ENCODE results near the gene CDC73.
A peak's percentile ranks its signal among the peaks of the same experiment; 100 is the strongest.

Gene CDC73

DNA sequence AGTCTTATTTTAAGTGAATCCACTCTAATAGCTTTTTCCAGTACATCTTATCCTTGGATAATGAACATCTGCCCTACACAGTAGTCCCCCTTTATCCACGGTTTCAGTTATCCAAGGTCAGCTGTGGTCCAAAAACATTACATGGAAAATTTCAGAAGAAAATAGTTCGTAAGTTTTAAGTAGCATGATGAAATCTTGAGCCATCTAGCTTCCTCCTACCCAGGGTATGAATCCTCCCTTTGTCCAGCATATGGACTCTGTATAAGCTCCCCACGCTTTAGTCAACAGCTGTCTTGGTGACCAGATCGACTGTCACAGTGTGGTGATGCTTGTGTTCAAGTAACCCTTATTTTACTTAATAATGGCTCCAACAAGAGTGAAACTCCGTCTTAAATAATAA lies 19.2 kb upstream of the CDC73 start:
- FAIRE-seq = no peak
- no peak for TF ChIP-seq SPI1 (IDR thresholded peaks at IDR 0.05; ENCODE audit: low read depth, low read length)
- TF ChIP-seq PAX5 (IDR thresholded peaks at IDR 0.05; ENCODE audit: insufficient read depth, low read length, severe bottlenecking) = no peak
- TF ChIP-seq TAF1 (IDR thresholded peaks at IDR 0.05; ENCODE audit: low read depth, low read length) = no peak
- no peak for TF ChIP-seq POU2F2 (IDR thresholded peaks at IDR 0.05; ENCODE audit: low read depth, low read length)
- no peak for TF ChIP-seq POLR2A (IDR thresholded peaks at IDR 0.05; ENCODE audit: low read depth, low read length)
- no peak for TF ChIP-seq POLR2AphosphoS5 (IDR thresholded peaks at IDR 0.05; ENCODE audit: low read depth, low read length)
- DNase-seq (ENCODE audit: insufficient read length, low spot score) = no peak

DNA sequence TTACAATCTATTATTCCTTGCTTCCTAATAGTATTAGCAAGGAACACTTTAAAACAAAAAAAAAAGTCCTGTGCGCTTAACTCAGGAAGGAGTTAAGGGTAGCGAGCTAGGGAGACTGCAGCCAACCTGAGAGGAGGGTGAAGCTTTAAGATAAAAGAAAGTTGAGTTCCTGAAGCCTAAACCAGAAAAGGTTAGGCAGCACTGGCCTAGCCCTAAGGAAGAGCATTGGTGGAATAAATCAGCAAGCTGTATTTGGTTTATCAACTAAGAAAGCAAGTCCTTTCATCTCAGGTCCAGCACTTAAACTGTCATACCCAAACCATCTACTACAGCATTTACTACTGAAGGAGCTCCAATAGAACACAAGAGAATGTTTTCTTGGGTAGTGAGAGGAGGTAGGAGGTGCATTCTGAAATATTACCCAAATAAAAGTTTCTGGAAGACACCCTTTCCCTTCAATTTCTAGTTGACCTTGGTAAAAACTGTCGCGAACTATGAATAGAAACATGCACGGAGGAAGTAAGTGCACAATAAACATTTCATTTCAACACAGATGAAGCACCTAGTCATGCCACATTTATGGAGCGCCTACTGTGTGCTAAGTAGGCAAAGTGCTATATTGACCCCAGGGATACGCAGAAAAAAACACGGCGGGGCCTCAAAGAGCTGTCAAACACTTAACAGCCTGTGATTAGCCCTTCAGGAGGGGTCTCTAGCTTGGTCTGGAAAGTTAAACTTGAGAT lies 17.9 kb upstream of the CDC73 start:
- DNase-seq (ENCODE audit: insufficient read length, low spot score) = no peak
- TF ChIP-seq TAF1 (IDR thresholded peaks at IDR 0.05; ENCODE audit: low read depth, low read length) = no peak
- TF ChIP-seq SPI1 (IDR thresholded peaks at IDR 0.05; ENCODE audit: low read depth, low read length) = no peak
- TF ChIP-seq POU2F2 (IDR thresholded peaks at IDR 0.05; ENCODE audit: low read depth, low read length) = no peak
- no peak for TF ChIP-seq PAX5 (IDR thresholded peaks at IDR 0.05; ENCODE audit: insufficient read depth, low read length, severe bottlenecking)
- TF ChIP-seq POLR2A (IDR thresholded peaks at IDR 0.05; ENCODE audit: low read depth, low read length) = no peak
- no peak for TF ChIP-seq POLR2AphosphoS5 (IDR thresholded peaks at IDR 0.05; ENCODE audit: low read depth, low read length)
- no peak for FAIRE-seq

DNA sequence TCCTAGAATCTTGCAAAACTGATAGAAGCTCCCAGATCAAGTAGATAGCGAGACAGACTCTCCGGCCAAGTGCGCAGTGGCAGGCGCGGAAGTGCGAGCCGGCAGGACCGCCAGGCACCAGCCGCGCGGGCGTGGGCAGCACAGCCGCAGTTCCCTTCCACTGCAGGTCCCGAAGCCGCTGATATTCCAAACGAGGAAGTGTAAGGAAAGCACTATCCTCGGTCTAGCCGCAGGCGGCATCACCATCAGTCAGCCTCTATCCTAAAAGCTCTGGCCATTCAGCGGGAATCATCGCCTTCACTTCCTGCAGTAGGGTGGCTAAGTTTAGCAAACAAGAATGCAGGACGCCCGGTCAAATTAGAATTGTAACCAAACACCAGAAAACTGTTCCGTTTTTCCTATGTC lies 17.3 kb upstream of the CDC73 start:
- FAIRE-seq = peak; percentile 62
- TF ChIP-seq TAF1 (IDR thresholded peaks at IDR 0.05; ENCODE audit: low read depth, low read length) (no peak), PAX5 (IDR thresholded peaks at IDR 0.05; ENCODE audit: insufficient read depth, low read length, severe bottlenecking) (no peak), POU2F2 (IDR thresholded peaks at IDR 0.05; ENCODE audit: low read depth, low read length) (no peak), POLR2A (IDR thresholded peaks at IDR 0.05; ENCODE audit: low read depth, low read length) (no peak), SPI1 (IDR thresholded peaks at IDR 0.05; ENCODE audit: low read depth, low read length) (peak; percentile 45; the same call in 1 of the 2 replicates)
- DNase-seq (ENCODE audit: insufficient read length, low spot score) = peak; percentile 18

DNA sequence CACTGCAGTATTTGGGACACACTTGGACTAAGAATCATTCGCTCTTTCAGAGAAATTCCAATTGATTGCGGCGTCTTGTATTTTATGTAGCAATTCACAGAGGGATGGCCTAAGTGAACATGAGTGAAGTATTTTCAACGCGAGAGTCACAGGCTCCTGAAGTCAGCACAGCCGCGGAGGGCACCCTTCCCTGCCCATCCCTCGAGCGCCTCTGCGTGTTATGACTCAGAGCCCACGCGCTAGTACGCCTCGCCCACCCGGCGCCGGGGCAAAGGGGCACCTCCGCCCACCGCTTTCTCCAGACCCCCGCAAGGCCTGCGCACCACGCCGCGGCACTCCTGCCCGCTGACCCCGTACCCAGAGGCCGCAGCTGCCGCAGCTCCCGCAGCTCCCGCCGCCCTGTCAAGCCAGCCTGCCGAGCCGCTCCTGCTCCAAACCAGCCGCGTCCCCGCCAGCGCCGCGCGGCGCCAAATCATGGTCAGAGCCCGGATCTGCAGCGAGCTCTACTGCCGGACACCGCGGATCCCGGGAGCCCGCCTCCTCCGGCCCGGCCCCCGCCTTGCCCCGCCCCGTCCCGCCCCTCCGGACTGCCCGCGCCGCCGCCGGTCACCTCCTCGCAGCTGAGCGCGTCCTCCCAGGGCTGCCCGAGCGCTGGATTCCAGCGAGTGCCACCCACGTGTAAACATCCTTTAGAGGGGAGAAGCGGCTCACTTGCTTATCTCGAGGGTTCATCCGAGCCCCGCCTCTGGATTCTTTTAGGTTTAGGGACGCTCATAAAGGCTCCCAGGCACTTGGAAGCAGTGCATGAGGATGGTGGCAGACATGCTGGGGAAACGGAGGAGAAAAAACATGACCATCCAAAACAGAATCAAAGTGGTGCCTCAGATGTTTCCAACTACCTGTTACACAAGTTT lies 16.7 kb upstream of the CDC73 start, which contains the start of gene GLRX2:
Gene GLRX2 (minus strand): TSS at position 508 of the 914 bp plus-strand sequence. CDS start 32 bp downstream, at position 476.
- TF ChIP-seq PAX5 (IDR thresholded peaks at IDR 0.05; ENCODE audit: insufficient read depth, low read length, severe bottlenecking) (no peak), TAF1 (IDR thresholded peaks at IDR 0.05; ENCODE audit: low read depth, low read length) (0 out of 2 replicates have a peak, but pooled peaks have one; percentile 42), SPI1 (IDR thresholded peaks at IDR 0.05; ENCODE audit: low read depth, low read length) (no peak), POU2F2 (IDR thresholded peaks at IDR 0.05; ENCODE audit: low read depth, low read length) (no peak), POLR2A (IDR thresholded peaks at IDR 0.05; ENCODE audit: low read depth, low read length) (peak; percentile 64; the same call in 1 of the 2 replicates), POLR2AphosphoS5 (IDR thresholded peaks at IDR 0.05; ENCODE audit: low read depth, low read length) (peak; percentile 59; the same call in 1 of the 2 replicates)
- FAIRE-seq = peak; percentile 83
- DNase-seq (ENCODE audit: insufficient read length, low spot score) = peak; percentile 79

DNA sequence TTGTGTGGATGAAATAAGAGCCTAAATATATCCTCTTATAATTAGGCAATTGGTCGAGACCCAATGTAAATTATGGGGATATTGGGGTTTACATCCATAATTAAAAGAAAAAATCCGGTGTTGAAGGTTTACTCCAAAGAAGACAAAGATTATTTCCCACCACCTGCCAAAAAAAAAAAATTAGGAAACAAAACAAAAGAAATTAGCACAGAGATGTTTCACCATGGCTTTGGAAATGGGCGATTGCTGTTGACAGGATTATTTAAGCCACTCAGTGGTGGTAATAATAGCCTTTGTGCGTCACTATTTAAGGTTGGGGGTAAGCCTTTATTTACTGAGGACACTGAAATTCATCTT lies 16.0 kb upstream of the CDC73 start:
- FAIRE-seq = no peak
- no peak for TF ChIP-seq POLR2A (IDR thresholded peaks at IDR 0.05; ENCODE audit: low read depth, low read length)
- no peak for TF ChIP-seq POU2F2 (IDR thresholded peaks at IDR 0.05; ENCODE audit: low read depth, low read length)
- no peak for TF ChIP-seq TAF1 (IDR thresholded peaks at IDR 0.05; ENCODE audit: low read depth, low read length)
- TF ChIP-seq POLR2AphosphoS5 (IDR thresholded peaks at IDR 0.05; ENCODE audit: low read depth, low read length) = no peak
- no peak for TF ChIP-seq PAX5 (IDR thresholded peaks at IDR 0.05; ENCODE audit: insufficient read depth, low read length, severe bottlenecking)
- TF ChIP-seq SPI1 (IDR thresholded peaks at IDR 0.05; ENCODE audit: low read depth, low read length) = no peak
- DNase-seq (ENCODE audit: insufficient read length, low spot score) = no peak

DNA sequence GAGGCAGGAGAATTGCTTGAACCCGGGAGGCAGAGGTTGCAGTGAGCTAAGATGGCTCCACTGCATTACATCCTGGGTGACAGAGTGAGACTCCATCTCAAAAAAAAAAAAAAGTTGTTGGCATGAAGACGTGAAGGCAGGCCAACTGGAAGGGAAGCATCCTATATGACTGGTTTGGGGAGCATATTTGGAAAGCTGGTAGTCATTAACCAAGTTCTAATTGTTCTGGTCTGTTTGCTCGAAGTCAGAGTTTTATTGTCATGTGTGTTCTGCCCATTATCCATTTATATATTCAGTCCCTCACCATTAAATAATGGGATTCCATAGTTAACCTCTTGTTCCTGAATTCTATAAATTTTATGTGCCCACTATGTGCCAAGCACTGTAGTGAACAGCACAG lies 13.4 kb upstream of the CDC73 start:
- no peak for DNase-seq (ENCODE audit: insufficient read length, low spot score)
- TF ChIP-seq SPI1 (IDR thresholded peaks at IDR 0.05; ENCODE audit: low read depth, low read length) (no peak), POLR2A (IDR thresholded peaks at IDR 0.05; ENCODE audit: low read depth, low read length) (no peak), POU2F2 (IDR thresholded peaks at IDR 0.05; ENCODE audit: low read depth, low read length) (no peak), PAX5 (IDR thresholded peaks at IDR 0.05; ENCODE audit: insufficient read depth, low read length, severe bottlenecking) (no peak), TAF1 (IDR thresholded peaks at IDR 0.05; ENCODE audit: low read depth, low read length) (no peak), POLR2AphosphoS5 (IDR thresholded peaks at IDR 0.05; ENCODE audit: low read depth, low read length) (no peak)
- FAIRE-seq = no peak

DNA sequence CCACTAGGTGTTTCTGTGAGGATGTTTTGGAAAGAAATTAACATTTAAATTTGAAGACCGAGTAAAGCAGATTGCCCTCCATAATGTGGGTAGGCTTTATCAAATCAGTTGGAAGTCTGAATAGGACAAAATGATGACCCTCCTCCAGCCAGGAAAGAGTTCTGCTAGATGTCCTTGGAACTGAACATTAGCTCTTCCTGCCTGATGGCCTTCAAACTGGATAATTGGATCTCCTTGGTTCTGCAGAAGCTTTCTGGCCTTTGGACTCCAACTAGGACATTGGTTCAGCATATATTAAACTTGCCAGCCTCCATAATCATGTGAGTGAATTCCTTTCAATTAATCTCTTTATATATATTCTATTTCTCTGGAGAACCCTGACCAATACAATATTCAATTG lies 12.2 kb upstream of the CDC73 start:
- DNase-seq (ENCODE audit: insufficient read length, low spot score) (no peak), FAIRE-seq (no peak)
- TF ChIP-seq POLR2A (IDR thresholded peaks at IDR 0.05; ENCODE audit: low read depth, low read length) (no peak), SPI1 (IDR thresholded peaks at IDR 0.05; ENCODE audit: low read depth, low read length) (no peak), POU2F2 (IDR thresholded peaks at IDR 0.05; ENCODE audit: low read depth, low read length) (no peak), POLR2AphosphoS5 (IDR thresholded peaks at IDR 0.05; ENCODE audit: low read depth, low read length) (no peak), TAF1 (IDR thresholded peaks at IDR 0.05; ENCODE audit: low read depth, low read length) (no peak), PAX5 (IDR thresholded peaks at IDR 0.05; ENCODE audit: insufficient read depth, low read length, severe bottlenecking) (no peak)

DNA sequence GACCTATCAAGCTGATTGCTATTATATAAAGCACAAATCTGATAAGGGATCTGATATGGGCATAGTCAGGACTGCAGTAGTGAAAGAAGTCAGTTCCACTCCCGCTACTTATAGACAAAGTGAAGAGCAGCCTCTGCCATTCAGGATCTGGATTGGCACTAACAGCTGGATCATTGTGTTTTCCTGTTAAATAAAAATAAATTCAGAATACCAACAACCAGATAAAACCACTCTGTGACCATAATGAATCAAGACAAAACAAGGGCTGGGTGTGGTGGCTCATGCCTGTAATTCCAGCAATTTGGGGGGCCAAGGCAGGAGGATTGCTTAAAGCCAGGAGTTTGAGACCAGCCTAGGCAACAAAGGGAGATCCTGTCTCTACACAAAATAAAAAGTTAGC lies 11.6 kb upstream of the CDC73 start:
- DNase-seq (ENCODE audit: insufficient read length, low spot score) (no peak), FAIRE-seq (no peak)
- TF ChIP-seq POU2F2 (IDR thresholded peaks at IDR 0.05; ENCODE audit: low read depth, low read length) (no peak), SPI1 (IDR thresholded peaks at IDR 0.05; ENCODE audit: low read depth, low read length) (no peak), POLR2AphosphoS5 (IDR thresholded peaks at IDR 0.05; ENCODE audit: low read depth, low read length) (no peak), TAF1 (IDR thresholded peaks at IDR 0.05; ENCODE audit: low read depth, low read length) (no peak), PAX5 (IDR thresholded peaks at IDR 0.05; ENCODE audit: insufficient read depth, low read length, severe bottlenecking) (no peak), POLR2A (IDR thresholded peaks at IDR 0.05; ENCODE audit: low read depth, low read length) (no peak)

DNA sequence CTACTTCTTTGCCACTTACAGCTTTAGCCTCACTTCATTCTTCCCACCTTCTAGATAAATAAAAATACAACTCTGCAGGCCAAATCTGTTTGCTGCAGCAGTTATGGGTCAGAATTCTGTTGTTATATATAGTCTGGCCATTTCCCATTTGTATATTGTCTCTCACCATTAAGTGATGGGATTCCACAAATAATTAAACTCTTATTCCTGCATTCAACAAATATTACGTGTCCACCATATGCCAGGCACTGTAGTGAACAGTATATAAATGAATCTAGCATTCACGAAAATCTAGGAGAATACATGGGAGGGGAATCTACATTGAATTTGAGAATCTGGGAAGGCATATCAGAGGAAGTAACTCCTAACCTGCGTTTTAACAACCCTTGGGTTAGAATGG lies 11.0 kb upstream of the CDC73 start:
- FAIRE-seq = no peak
- DNase-seq (ENCODE audit: insufficient read length, low spot score) = no peak
- no peak for TF ChIP-seq POU2F2 (IDR thresholded peaks at IDR 0.05; ENCODE audit: low read depth, low read length)
- TF ChIP-seq POLR2A (IDR thresholded peaks at IDR 0.05; ENCODE audit: low read depth, low read length) = no peak
- TF ChIP-seq SPI1 (IDR thresholded peaks at IDR 0.05; ENCODE audit: low read depth, low read length) = no peak
- no peak for TF ChIP-seq TAF1 (IDR thresholded peaks at IDR 0.05; ENCODE audit: low read depth, low read length)
- TF ChIP-seq PAX5 (IDR thresholded peaks at IDR 0.05; ENCODE audit: insufficient read depth, low read length, severe bottlenecking) = no peak
- no peak for TF ChIP-seq POLR2AphosphoS5 (IDR thresholded peaks at IDR 0.05; ENCODE audit: low read depth, low read length)
